Gastrocnemius medialis (tissue), 4 donors: ENCODE data around the gene PAN2. TPM values are rescaled to one million over a fixed set of nuclear protein-coding genes. Genes with fewer than 3 reads are reported as not detected.
"Not testable (repeated sequence)": the region's sequence is repeated elsewhere in the genome, so short reads cannot be mapped to it uniquely, and the experiment has no call there.

ENCODE experiments used
- ATAC-seq, 2 donors: fragments of 150-250 bp; one replicate each; pipeline ENCODE4 v1.9.1; 2016
- DNase-seq, 2 donors: peaks; one replicate each; pipeline ENCODE4 v3.0.0-alpha.2; 2019
- H3K27ac ChIP-seq, 4 donors: fragments of 200-600 bp; sonication (generic); 1 replicate in 1 of 4; 2 replicates in 3 of 4; pipeline ENCODE4 v1.5.1; 2016 to 2018; ENCODE audit warnings: mild to moderate bottlenecking in 2 of 4, moderate library complexity in 1 of 4
- H3K27me3 ChIP-seq, 3 donors: fragments of 200-600 bp; sonication (generic) in 2 of 3; 1 replicate in 1 of 3; 2 replicates in 2 of 3; pipeline versions ENCODE4 v1.5.1 to v1.6.0; 2016 to 2019; ENCODE audit warnings: mild to moderate bottlenecking in 1 of 3, moderate library complexity in 1 of 3
- H3K36me3 ChIP-seq, 2 donors: fragments of 200-600 bp; sonication (generic) in 1 of 2; one replicate each; pipeline ENCODE4 v1.5.1; 2017 to 2018
- H3K4me1 ChIP-seq, 2 donors: fragments of 200-600 bp; sonication (generic) in 1 of 2; one replicate each; pipeline ENCODE4 v1.5.1; 2016 to 2017; ENCODE audit warnings: mild to moderate bottlenecking in 2 of 2
- H3K4me3 ChIP-seq, 4 donors: fragments of 200-600 bp; sonication (generic) in 3 of 4; 1 replicate in 1 of 4; 2 replicates in 3 of 4; pipeline ENCODE4 v1.5.1; 2016 to 2019; ENCODE audit warnings: mild to moderate bottlenecking in 2 of 4
- H3K9me3 ChIP-seq, 3 donors: fragments of 200-600 bp; sonication (generic) in 2 of 3; 1 replicate in 1 of 3; 2 replicates in 2 of 3; pipeline ENCODE4 v1.5.1; 2016 to 2019
- POLR2A ChIP-seq, 2 donors: fragments of 450-650 bp; IDR thresholded peaks; one replicate each; pipeline ENCODE4 v1.6.1; 2017; ENCODE audit warnings: antibody characterized with exemption in 2 of 2, mild to moderate bottlenecking in 2 of 2, moderate library complexity in 2 of 2
- in situ Hi-C, 4 donors: fragments of 200-750 bp; cut with MboI; loops; one replicate each; pipeline versions ENCODE4 v1.15.0 to v1.8.0; 2017; ENCODE audit warnings: low sequenced_read_pairs in 4 of 4
- intact Hi-C: fragments of 100-400 bp; cut with DNase I; formaldehyde crosslinking; loops from one replicate; pipeline ENCODE4 v1.15.1; 2023; ENCODE audit warnings: low total_unique reads
- total RNA-seq, 4 donors: library from RNA; depleted of rRNA; stranded (reverse); fragments of >200 nt; gene quantifications; one replicate each; pipeline versions ENCODE4 v1.1.0 to v1.2.3, GENCODE V29; 2016
- TF ChIP-seq, protein P1 (sequence below), 5 experiments: fragments of 450-650 bp in 3 of 5; fragments of 200-600 bp in 2 of 5; sonication (generic) in 2 of 5; IDR thresholded peaks in 4 of 5; conservative IDR thresholded peaks in 1 of 5; 1 replicate in 4 of 5; 2 replicates in 1 of 5; pipeline ENCODE4 v1.5.1; 2016 to 2019; ENCODE audit warnings: antibody characterized with exemption in 5 of 5, mild to moderate bottlenecking in 3 of 5, moderate library complexity in 3 of 5

PAN2 gene
- total RNA-seq, 4 donors from 2014 or later = 7.8 to 33.0 (median 11.6) TPM

DNA sequence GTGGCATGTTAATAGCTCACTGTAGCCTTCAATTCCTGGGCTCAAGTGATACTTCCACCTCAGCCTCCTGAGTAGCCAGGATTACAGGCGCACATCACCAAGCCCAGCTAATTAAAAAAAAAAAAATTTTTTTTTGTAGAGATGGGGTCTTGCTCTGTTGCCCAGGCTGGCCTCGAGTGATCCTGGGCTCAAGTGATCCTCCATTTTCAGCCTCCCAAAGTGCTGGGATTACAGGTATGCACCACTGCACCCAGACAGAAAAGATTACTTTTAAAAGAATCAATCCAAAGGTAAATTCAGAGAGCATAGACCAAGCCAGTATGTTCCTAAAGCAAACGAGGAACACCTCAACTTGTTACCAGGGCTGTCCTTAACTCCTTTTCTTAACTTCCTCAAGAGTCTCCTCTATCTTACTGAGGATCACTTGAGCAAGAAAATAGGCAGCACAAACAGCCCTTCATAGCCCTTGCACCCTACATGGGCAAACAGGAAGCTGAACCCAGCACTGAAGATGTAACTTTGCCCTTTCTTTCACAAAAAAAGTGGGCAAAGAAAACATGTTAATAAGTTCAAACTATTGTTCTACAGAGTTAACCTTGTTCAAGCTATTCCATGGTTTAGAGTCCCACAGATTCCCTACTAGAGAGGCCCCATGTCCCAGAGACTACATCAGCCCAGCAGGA is 45.0 kb downstream of the PAN2 start:
- DNase-seq = no peak
- no peak overlapping the region for H3K4me3 ChIP-seq
- in situ Hi-C loops (no loop called here), intact Hi-C loops (no loop called here)
- no peak for ATAC-seq
- H3K9me3 ChIP-seq = no peaks in the 10 kb centered on the region
- H3K27me3 ChIP-seq = no peaks in the 10 kb centered on the region
- peak overlapping the region in 2 of 4 donors; percentile 50 to 97 for H3K27ac ChIP-seq
- H3K4me1 ChIP-seq = peaks cover 44 to 56% of the 10 kb centered on the region in 2 donors
- peaks cover 0 to 31% of the 10 kb centered on the region in 2 donors for H3K36me3 ChIP-seq
- TF ChIP-seq, protein P1, sequence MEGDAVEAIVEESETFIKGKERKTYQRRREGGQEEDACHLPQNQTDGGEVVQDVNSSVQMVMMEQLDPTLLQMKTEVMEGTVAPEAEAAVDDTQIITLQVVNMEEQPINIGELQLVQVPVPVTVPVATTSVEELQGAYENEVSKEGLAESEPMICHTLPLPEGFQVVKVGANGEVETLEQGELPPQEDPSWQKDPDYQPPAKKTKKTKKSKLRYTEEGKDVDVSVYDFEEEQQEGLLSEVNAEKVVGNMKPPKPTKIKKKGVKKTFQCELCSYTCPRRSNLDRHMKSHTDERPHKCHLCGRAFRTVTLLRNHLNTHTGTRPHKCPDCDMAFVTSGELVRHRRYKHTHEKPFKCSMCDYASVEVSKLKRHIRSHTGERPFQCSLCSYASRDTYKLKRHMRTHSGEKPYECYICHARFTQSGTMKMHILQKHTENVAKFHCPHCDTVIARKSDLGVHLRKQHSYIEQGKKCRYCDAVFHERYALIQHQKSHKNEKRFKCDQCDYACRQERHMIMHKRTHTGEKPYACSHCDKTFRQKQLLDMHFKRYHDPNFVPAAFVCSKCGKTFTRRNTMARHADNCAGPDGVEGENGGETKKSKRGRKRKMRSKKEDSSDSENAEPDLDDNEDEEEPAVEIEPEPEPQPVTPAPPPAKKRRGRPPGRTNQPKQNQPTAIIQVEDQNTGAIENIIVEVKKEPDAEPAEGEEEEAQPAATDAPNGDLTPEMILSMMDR (IDR thresholded peaks at IDR 0.05 in 4 of 5, conservative IDR thresholded peaks at IDR 0.05 in 1 of 5) = no peak
- TF ChIP-seq POLR2A (IDR thresholded peaks at IDR 0.05) = no peak

DNA sequence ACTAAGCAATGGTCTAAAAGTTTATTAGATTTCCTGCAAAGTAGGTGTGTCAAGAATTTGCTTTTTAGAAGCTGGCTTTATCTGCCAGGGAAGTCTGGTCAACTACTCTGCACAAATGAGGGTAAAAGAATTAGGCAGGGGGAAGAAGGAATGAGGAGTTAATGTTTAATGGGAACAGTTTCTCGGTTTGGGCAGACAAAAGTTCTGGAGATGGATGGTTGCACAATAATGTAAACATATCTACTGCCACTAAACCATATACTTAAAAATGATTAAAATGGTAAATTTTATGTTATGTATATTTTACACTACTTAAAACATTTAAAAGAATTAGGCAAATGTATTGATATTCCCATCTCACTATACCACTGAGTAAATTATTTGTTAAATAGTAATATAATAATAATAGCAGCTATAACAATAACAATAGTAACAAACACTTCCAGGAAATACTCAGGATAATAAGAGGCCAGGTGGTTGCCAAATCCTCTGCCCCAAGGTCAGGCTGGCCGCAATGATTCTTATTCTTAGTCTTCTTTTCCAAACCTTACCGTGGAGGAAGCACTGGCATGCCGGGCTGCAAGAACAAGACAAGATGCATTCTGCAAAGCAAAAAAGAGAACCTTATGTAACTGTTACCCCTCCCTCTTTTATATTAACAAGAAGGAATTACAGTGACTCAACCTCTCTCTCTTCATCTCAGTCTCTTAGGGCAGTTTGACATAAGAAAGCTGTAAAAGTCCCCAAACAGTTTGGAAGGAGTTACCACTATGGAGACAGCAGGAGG is 47.6 kb downstream of the PAN2 start:
- intact Hi-C loops = no loop called here
- H3K36me3 ChIP-seq = peaks cover 0 to 49% of the 10 kb centered on the region in 2 donors

DNA sequence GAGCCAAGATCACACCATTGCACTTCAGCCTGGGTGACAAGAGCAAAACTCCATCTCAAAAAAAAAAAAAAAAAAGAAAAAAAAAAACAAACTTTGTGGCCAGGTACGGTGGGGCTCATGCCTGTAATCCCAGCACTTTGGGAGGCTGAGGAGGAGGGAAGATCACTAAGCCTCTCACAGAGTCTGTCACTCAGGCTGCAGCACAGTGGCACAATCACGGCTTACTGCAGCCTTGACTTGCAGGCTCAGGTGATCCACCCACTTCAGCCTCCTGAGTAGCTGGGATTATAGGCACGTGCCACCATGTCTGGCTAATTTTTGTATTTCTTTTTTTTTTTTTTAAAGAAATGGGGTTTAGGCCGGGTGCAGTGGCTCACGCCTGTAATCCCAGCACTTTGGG is 49.5 kb downstream of the PAN2 start:
- H3K27me3 ChIP-seq, ATAC-seq, H3K4me3 ChIP-seq, H3K9me3 ChIP-seq, in situ Hi-C loops, DNase-seq, intact Hi-C loops: not testable (repeated sequence)
- peak overlapping the region in 1 of 4 donors; percentile 27 for H3K27ac ChIP-seq
- peaks cover 22 to 28% of the 10 kb centered on the region in 2 donors for H3K4me1 ChIP-seq
- H3K36me3 ChIP-seq = peaks cover 0 to 64% of the 10 kb centered on the region in 2 donors

More for the DNA sequence above, 47.6 kb downstream of the PAN2 start:
- H3K4me1 ChIP-seq = peaks cover 28 to 35% of the 10 kb centered on the region in 2 donors
- ATAC-seq (no peak), DNase-seq (no peak)
- TF ChIP-seq POLR2A (IDR thresholded peaks at IDR 0.05) = no peak
- TF ChIP-seq, protein P1 (IDR thresholded peaks at IDR 0.05 in 4 of 5, conservative IDR thresholded peaks at IDR 0.05 in 1 of 5) = no peak
- H3K4me3 ChIP-seq = no peak overlapping the region
- in situ Hi-C loops = no loop called here
- H3K27ac ChIP-seq = peak overlapping the region; percentile 5 to 97 (median 28)
- H3K9me3 ChIP-seq = no peaks in the 10 kb centered on the region
- no peaks in the 10 kb centered on the region for H3K27me3 ChIP-seq

DNA sequence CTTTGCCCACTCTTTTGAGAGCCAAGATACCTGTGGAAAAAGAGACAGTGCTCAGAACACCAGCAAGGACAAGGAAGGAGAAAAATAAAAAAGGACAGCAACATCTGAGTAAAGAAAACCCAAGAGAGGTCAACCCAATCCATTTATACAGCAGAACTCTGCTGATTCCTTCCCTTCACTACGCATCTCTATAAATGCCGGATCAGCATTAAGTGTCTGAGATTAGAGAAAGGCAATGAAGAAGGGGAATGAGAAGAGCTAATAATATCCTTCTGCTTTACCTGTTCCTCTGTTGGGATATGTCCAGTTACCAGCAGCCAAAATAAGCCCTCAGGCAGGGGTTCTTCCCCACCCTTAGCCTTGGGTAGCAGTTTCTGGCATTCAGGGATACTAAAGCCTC is 51.2 kb downstream of the PAN2 start:
- Histone ChIP-seq H3K9me3 (no peaks in the 10 kb centered on the region), H3K27me3 (no peaks in the 10 kb centered on the region), H3K27ac (peak overlapping the region in 1 of 4 donors; percentile 11), H3K4me3 (no peak overlapping the region), H3K36me3 (peaks cover 0 to 81% of the 10 kb centered on the region in 2 donors), H3K4me1 (peaks cover 13 to 16% of the 10 kb centered on the region in 2 donors)
- no peak for DNase-seq
- no peak for TF ChIP-seq POLR2A (IDR thresholded peaks at IDR 0.05)
- TF ChIP-seq, protein P1 (IDR thresholded peaks at IDR 0.05 in 4 of 5, conservative IDR thresholded peaks at IDR 0.05 in 1 of 5) = no peak
- in situ Hi-C loops (no loop called here), intact Hi-C loops (no loop called here)
- ATAC-seq = no peak

DNA sequence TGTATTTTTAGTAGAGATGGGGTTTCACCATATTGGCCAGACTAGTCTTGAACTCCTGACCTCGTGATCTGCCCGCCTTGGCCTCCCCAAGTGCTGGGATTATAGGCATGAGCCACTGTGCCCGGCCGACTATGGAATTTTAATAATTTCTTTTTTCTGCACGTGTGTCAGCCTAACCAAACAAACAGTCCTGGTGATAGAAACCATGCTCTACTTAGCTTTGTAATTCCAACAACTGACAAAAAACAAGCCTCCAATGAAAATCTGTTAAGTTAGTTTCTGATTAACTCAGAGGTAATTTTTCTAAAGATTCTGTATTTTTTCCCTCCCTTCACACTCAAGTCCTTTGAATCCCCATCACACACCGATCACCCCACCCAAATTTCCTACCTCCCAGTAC is 51.8 kb downstream of the PAN2 start:
- DNase-seq (no peak), ATAC-seq (no peak)
- H3K4me1 ChIP-seq = peaks cover 7 to 14% of the 10 kb centered on the region in 2 donors
- H3K4me3 ChIP-seq = no peak overlapping the region
- intact Hi-C loops = no loop called here
- TF ChIP-seq, protein P1 (IDR thresholded peaks at IDR 0.05 in 4 of 5, conservative IDR thresholded peaks at IDR 0.05 in 1 of 5) = no peak
- no peak for TF ChIP-seq POLR2A (IDR thresholded peaks at IDR 0.05)
- peak overlapping the region in 2 of 4 donors; percentile 35 to 36 for H3K27ac ChIP-seq
- in situ Hi-C loops = no loop called here
- peaks cover 0 to 84% of the 10 kb centered on the region in 2 donors for H3K36me3 ChIP-seq
- no peaks in the 10 kb centered on the region for H3K27me3 ChIP-seq
- H3K9me3 ChIP-seq = no peaks in the 10 kb centered on the region
